GM10248 (cell line): ENCODE measurements around the gene HAS3.
"Not testable (repeated sequence)": the region's sequence is repeated elsewhere in the genome, so short reads cannot be mapped to it uniquely, and the experiment has no call there.

Experiments
- CTCF ChIA-PET: fragments of 300-600 bp; sonication (Branson Sonifier 250); formaldehyde crosslinking; extraction: SDS; loops from one replicate; lab custom pipeline; 2021; ENCODE audit warnings: antibody characterized with exemption; lab: Yijun Ruan, JAX
- POLR2A ChIA-PET: fragments of 350-650 bp; sonication (Branson Sonifier 250); formaldehyde crosslinking; extraction: SDS; loops from one replicate; lab custom pipeline; 2020; ENCODE audit warnings: antibody characterized with exemption; lab: Yijun Ruan, JAX
- DNase-seq: peaks from one replicate; pipeline ENCODE4 v3.0.0; 2012; ENCODE audit errors: extremely low spot score
- TF ChIP-seq, protein P1 (sequence below): IDR thresholded peaks from 2 replicates; pipeline ENCODE4 v1.5.1; 2012; ENCODE audit warnings: mild to moderate bottlenecking, low read depth; ENCODE audit errors: extremely low read depth, missing control alignments, control extremely low read depth

The HAS3 gene

GRCh38 chr16:69105501-69106361 is at the start of gene HAS3:
Gene HAS3, plus strand, starts transcription at chr16:69105653. Its CDS starts 3,743 bp downstream, at chr16:69109396.
- ChIA-PET POLR2A (interaction anchor here (0.6 kb wide), 1 partner anchor 15 kb away, joined by 3 read pairs; no protein-coding TSS in a partner anchor), CTCF (interaction anchor here (1.0 to 1.8 kb wide), 5 partner anchors 11 to 578 kb away, joined by 3 to 4 read pairs (median 3); no protein-coding TSS in a partner anchor)
- DNase-seq: peak; percentile 65
- TF ChIP-seq, protein P1, sequence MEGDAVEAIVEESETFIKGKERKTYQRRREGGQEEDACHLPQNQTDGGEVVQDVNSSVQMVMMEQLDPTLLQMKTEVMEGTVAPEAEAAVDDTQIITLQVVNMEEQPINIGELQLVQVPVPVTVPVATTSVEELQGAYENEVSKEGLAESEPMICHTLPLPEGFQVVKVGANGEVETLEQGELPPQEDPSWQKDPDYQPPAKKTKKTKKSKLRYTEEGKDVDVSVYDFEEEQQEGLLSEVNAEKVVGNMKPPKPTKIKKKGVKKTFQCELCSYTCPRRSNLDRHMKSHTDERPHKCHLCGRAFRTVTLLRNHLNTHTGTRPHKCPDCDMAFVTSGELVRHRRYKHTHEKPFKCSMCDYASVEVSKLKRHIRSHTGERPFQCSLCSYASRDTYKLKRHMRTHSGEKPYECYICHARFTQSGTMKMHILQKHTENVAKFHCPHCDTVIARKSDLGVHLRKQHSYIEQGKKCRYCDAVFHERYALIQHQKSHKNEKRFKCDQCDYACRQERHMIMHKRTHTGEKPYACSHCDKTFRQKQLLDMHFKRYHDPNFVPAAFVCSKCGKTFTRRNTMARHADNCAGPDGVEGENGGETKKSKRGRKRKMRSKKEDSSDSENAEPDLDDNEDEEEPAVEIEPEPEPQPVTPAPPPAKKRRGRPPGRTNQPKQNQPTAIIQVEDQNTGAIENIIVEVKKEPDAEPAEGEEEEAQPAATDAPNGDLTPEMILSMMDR: peak; percentile 51

DNA sequence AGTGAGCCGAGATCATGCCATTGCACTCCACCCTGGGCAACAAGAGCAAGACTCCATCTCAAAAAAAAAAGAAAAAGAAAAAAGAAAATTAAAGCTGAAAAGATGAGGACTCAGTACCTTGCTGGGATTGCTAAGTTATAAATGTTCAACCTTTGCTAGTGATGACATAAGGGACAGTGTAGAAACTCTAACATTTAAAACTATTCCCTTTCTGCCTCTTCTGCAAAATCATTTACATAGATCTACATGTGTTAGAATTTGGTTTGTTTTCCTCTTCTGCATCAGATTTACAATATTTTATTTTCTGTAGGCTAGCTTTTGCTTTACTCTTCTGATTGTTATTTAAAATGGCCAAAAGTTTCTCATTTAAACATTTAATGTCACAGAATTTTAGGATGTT is 49.5 kb upstream of the HAS3 start:
- no peak for DNase-seq
- TF ChIP-seq, protein P1: no peak
- ChIA-PET POLR2A (no interaction called here), CTCF (interaction anchor here (1.0 to 1.7 kb wide), 6 partner anchors 16 to 465 kb away, joined by 3 to 4 read pairs (median 3); no protein-coding TSS in a partner anchor)

DNA sequence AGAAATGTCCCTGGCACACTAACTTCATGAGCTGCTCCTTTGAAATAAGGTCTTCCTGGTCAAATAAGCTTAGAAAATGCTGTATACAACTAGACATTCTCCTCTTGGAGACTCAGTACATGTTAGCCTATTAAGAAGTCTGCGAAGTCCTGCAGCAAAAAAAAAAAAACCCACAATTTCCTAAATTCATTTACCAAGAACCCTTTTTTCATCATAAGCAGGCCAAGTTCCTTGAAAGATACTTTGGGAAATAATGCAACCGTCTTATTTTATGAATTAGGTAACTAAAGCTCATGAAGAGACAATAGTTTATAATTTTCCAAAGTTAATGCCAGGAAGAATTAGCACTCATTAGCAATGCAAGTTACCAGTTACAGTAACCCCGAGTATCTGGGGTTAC is 49.0 kb upstream of the HAS3 start:
- no peak for DNase-seq
- TF ChIP-seq, protein P1: no peak
- ChIA-PET POLR2A (no interaction called here), CTCF (interaction anchor here (0.7 to 1.7 kb wide), 8 partner anchors 17 to 465 kb away, joined by 3 to 4 read pairs (median 3); no protein-coding TSS in a partner anchor)

- ChIA-PET CTCF (interaction anchor here (0.9 to 1.7 kb wide), 4 partner anchors 22 to 467 kb away, joined by 3 to 4 read pairs (median 3); no protein-coding TSS in a partner anchor), POLR2A (no interaction called here)
- TF ChIP-seq, protein P1: no peak
- peak; percentile 30 for DNase-seq
These were observed 47.8 kb upstream of the HAS3 start for GRCh38 chr16:69057400-69058378.

GRCh38 chr16:69063491-69063890 is 42.0 kb upstream of the HAS3 start:
- CTCF ChIA-PET, DNase-seq, POLR2A ChIA-PET: not testable (repeated sequence)

DNA sequence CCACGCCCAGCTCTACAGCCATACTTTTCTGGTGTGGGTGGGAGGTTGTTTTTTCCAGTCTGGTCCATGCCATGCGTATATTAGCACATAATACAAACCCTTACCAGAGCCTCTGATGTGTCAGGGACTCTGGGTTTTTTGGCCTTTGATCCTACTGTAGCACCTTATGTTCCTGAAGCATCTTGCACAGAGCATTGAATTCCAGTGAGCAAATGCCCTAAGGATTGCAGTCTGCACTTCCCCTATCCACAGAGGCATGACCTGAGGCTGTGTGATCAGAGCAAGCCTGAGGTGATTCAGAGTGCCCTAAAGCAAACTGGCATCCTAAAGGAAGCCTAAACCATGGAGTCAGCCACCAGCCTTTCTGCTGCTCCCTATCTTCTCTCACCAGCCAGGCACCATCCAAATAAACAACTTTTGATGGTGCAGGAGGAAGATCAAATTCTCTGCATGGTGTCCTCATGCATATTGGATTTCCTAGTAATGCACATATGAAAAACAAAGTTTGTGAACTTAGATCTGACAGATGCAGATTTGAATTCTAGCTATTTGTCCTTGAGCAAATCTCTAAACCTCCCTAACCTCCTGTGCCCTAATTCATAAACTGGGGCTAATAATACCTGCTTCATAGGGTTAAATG is 41.2 kb upstream of the HAS3 start:
- POLR2A ChIA-PET: no interaction called here

More for the DNA sequence above, 41.2 kb upstream of the HAS3 start:
- TF ChIP-seq, protein P1: no peak
- CTCF ChIA-PET: interaction anchor here (1.2 kb wide), 1 partner anchor 15 kb away, joined by 3 read pairs; no protein-coding TSS in a partner anchor
- no peak for DNase-seq
